Glutamatergic neuron (in vitro differentiated cells): ENCODE results near the gene PANK3. TPM values are rescaled to one million over a fixed set of nuclear protein-coding genes. Genes with fewer than 3 reads are reported as not detected.
"Not testable (repeated sequence)": the region's sequence is repeated elsewhere in the genome, so short reads cannot be mapped to it uniquely, and the experiment has no call there.

ENCODE experiments used
- DNase-seq: peaks from one replicate; pipeline ENCODE4 v3.0.0; 2022
- H3K27ac Mint-ChIP-seq: one replicate; pipeline ENCODE4 v1.8.0; 2020; ENCODE audit warnings: mild to moderate bottlenecking, mixed read lengths, inconsistent platforms; ENCODE audit not compliant: unreplicated experiment
- H3K27me3 Mint-ChIP-seq: one replicate; pipeline ENCODE4 v1.8.0; 2020; ENCODE audit warnings: mild to moderate bottlenecking, moderate library complexity, mixed read lengths, inconsistent platforms; ENCODE audit not compliant: unreplicated experiment
- H3K36me3 Mint-ChIP-seq: one replicate; pipeline ENCODE4 v1.8.0; 2020; ENCODE audit warnings: mild to moderate bottlenecking, mixed read lengths, inconsistent platforms; ENCODE audit not compliant: unreplicated experiment
- H3K4me1 Mint-ChIP-seq: one replicate; pipeline ENCODE4 v1.8.0; 2020; ENCODE audit warnings: mild to moderate bottlenecking, low read depth, mixed read lengths, inconsistent platforms; ENCODE audit not compliant: unreplicated experiment
- H3K4me3 Mint-ChIP-seq: one replicate; pipeline ENCODE4 v1.8.0; 2020; ENCODE audit warnings: mild to moderate bottlenecking, mixed read lengths, inconsistent platforms; ENCODE audit not compliant: unreplicated experiment
- H3K9me3 Mint-ChIP-seq: one replicate; pipeline ENCODE4 v1.8.0; 2020; ENCODE audit warnings: mild to moderate bottlenecking, moderate library complexity, mixed read lengths, inconsistent platforms; ENCODE audit not compliant: unreplicated experiment
- CTCF ChIP-seq: fragments of 200-600 bp; sonication (generic); IDR thresholded peaks from one replicate; pipeline ENCODE4 v1.5.0; 2021; ENCODE audit not compliant: partially characterized antibody, unreplicated experiment
- total RNA-seq: library from RNA; stranded (reverse); fragmentation: NEBNext Ultra II Directional; extraction: Animal tissue kit (Norgen Biotek cat#: 25700); gene quantifications from one replicate; pipeline ENCODE4 v1.2.1, GENCODE V29; 2021; ENCODE audit not compliant: unreplicated experiment

The PANK3 gene
- total RNA-seq, 1 donor from 2014 or later: 153 TPM

GRCh38 chr5:168553377-168554130 lies 25.6 kb downstream of the PANK3 start:
- H3K4me3 Mint-ChIP-seq: no peak overlapping the region
- DNase-seq: no peak
- no peak overlapping the region for H3K27ac Mint-ChIP-seq
- H3K9me3 Mint-ChIP-seq: peaks cover 3% of the 10 kb centered on the region
- H3K36me3 Mint-ChIP-seq: peaks cover 11% of the 10 kb centered on the region
- H3K27me3 Mint-ChIP-seq: no peaks in the 10 kb centered on the region
- TF ChIP-seq CTCF: no peak
- H3K4me1 Mint-ChIP-seq: no peaks in the 10 kb centered on the region

- H3K9me3 Mint-ChIP-seq: peaks cover 3% of the 10 kb centered on the region
Measured at GRCh38 chr5:168552146-168552545, 27.0 kb downstream of the PANK3 start.

GRCh38 chr5:168550656-168551055 lies 28.5 kb downstream of the PANK3 start:
- no peak for DNase-seq
- Mint-ChIP-seq H3K27me3 (peaks cover 3% of the 10 kb centered on the region), H3K27ac (no peak overlapping the region), H3K36me3 (peaks cover 11% of the 10 kb centered on the region), H3K4me1 (no peaks in the 10 kb centered on the region), H3K4me3 (no peak overlapping the region), H3K9me3 (peaks cover 5% of the 10 kb centered on the region)
- no peak for TF ChIP-seq CTCF

More at GRCh38 chr5:168552146-168552545, 27.0 kb downstream of the PANK3 start:
- Mint-ChIP-seq H3K36me3 (peaks cover 11% of the 10 kb centered on the region), H3K27ac (no peak overlapping the region), H3K4me1 (no peaks in the 10 kb centered on the region), H3K27me3 (peaks cover 3% of the 10 kb centered on the region), H3K4me3 (no peak overlapping the region)
- TF ChIP-seq CTCF: no peak
- DNase-seq: no peak

- H3K27ac Mint-ChIP-seq: no peak overlapping the region
- H3K36me3 Mint-ChIP-seq: peaks cover 11% of the 10 kb centered on the region
- H3K4me1 Mint-ChIP-seq: no peaks in the 10 kb centered on the region
- no peak for DNase-seq
- peaks cover 3% of the 10 kb centered on the region for H3K27me3 Mint-ChIP-seq
- no peak for TF ChIP-seq CTCF
- H3K4me3 Mint-ChIP-seq: no peak overlapping the region
- H3K9me3 Mint-ChIP-seq: peaks cover 5% of the 10 kb centered on the region
Measured at GRCh38 chr5:168549554-168549953, 29.6 kb downstream of the PANK3 start.

GRCh38 chr5:168537176-168537575 lies 42.0 kb downstream of the PANK3 start:
- Mint-ChIP-seq H3K9me3 (peaks cover 6% of the 10 kb centered on the region), H3K4me1 (peaks cover 20% of the 10 kb centered on the region), H3K27me3 (peaks cover 5% of the 10 kb centered on the region), H3K4me3 (no peak overlapping the region), H3K36me3 (peaks cover 7% of the 10 kb centered on the region), H3K27ac (no peak overlapping the region)
- no peak for DNase-seq
- TF ChIP-seq CTCF: no peak

GRCh38 chr5:168534351-168534750 lies 44.8 kb downstream of the PANK3 start:
- H3K4me3 Mint-ChIP-seq, DNase-seq, H3K36me3 Mint-ChIP-seq, H3K27me3 Mint-ChIP-seq, H3K27ac Mint-ChIP-seq: not testable (repeated sequence)
- Mint-ChIP-seq H3K9me3 (peaks cover 13% of the 10 kb centered on the region), H3K4me1 (peaks cover 34% of the 10 kb centered on the region)
